C4-2B (cell line): ENCODE results near the gene MPDZ.

Experiments
- ZFX ChIP-seq: fragments of 450-650 bp; IDR thresholded peaks from 2 replicates; pipeline ENCODE4 v1.6.1; 2017
- TF ChIP-seq, protein P1 (sequence below): fragments of 450-650 bp; conservative IDR thresholded peaks from 2 replicates; pipeline ENCODE4 v1.5.1; 2017; ENCODE audit warnings: mild to moderate bottlenecking

- TF ChIP-seq, protein P1, sequence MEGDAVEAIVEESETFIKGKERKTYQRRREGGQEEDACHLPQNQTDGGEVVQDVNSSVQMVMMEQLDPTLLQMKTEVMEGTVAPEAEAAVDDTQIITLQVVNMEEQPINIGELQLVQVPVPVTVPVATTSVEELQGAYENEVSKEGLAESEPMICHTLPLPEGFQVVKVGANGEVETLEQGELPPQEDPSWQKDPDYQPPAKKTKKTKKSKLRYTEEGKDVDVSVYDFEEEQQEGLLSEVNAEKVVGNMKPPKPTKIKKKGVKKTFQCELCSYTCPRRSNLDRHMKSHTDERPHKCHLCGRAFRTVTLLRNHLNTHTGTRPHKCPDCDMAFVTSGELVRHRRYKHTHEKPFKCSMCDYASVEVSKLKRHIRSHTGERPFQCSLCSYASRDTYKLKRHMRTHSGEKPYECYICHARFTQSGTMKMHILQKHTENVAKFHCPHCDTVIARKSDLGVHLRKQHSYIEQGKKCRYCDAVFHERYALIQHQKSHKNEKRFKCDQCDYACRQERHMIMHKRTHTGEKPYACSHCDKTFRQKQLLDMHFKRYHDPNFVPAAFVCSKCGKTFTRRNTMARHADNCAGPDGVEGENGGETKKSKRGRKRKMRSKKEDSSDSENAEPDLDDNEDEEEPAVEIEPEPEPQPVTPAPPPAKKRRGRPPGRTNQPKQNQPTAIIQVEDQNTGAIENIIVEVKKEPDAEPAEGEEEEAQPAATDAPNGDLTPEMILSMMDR: peak; percentile 54
- TF ChIP-seq ZFX: no peak
These were observed 66.2 kb downstream of the MPDZ start for GRCh38 chr9:13213337-13213736.
